ENCODE results near the gene SDC3.

GRCh38 chr1:30878016-30878415, 30.5 kb downstream of the SDC3 start:
- TF ChIP-seq CTCF (IDR thresholded peaks at IDR 0.05), result no peak
- TF ChIP-seq POLR2A (IDR thresholded peaks at IDR 0.05), result no peak
- no peak for TF ChIP-seq EP300 (IDR thresholded peaks at IDR 0.05)
